NCI-H526 (cell line): ENCODE data around the gene CCT7.
"Not testable (repeated sequence)": the region's sequence is repeated elsewhere in the genome, so short reads cannot be mapped to it uniquely, and the experiment has no call there.

Source experiments
- DNase-seq, 2 experiments: peaks; one replicate each; lab custom pipeline; 2025; lab: John Stamatoyannopoulos, UW

Gene CCT7

GRCh38 chr2:73233932-73234832 lies at the start of gene CCT7:
CCT7 (plus strand) TSS chr2:73234308; CDS start chr2:73234379, 71 bp downstream.
- peak; percentile 79 to 92 for DNase-seq

GRCh38 chr2:73185965-73186364 lies 48.1 kb upstream of the CCT7 start:
- no peak for DNase-seq

- DNase-seq: no peak
These were observed 46.6 kb upstream of the CCT7 start for GRCh38 chr2:73187549-73187948.

- DNase-seq: no peak
These were observed 36.5 kb upstream of the CCT7 start for GRCh38 chr2:73197579-73197978.

GRCh38 chr2:73200281-73200680 lies 33.8 kb upstream of the CCT7 start:
- not testable (repeated sequence) for DNase-seq

- peak in 1 of 2 experiments; percentile 33 for DNase-seq
These were observed 31.7 kb upstream of the CCT7 start, which contains the start of gene NOTO for GRCh38 chr2:73202156-73203054. NOTO (plus strand) TSS chr2:73202574; CDS start chr2:73202667, 93 bp downstream.

- DNase-seq: peak in 1 of 2 experiments; percentile 37
These were observed 30.9 kb upstream of the CCT7 start for GRCh38 chr2:73203055-73203681.

GRCh38 chr2:73205611-73206010 lies 28.5 kb upstream of the CCT7 start:
- DNase-seq: no peak

GRCh38 chr2:73208258-73208657 lies 25.9 kb upstream of the CCT7 start:
- no peak for DNase-seq

GRCh38 chr2:73210019-73210418 lies 24.1 kb upstream of the CCT7 start:
- no peak for DNase-seq

GRCh38 chr2:73210696-73211095 lies 23.4 kb upstream of the CCT7 start:
- no peak for DNase-seq

- no peak for DNase-seq
These were observed 22.0 kb upstream of the CCT7 start for GRCh38 chr2:73212098-73212447.

GRCh38 chr2:73212448-73213176 lies 21.5 kb upstream of the CCT7 start:
- DNase-seq: peak; percentile 32 to 80

- DNase-seq: peak; percentile 60 to 85
These were observed 19.7 kb upstream of the CCT7 start, which contains the start of gene SMYD5 for GRCh38 chr2:73214120-73215035. SMYD5 (plus strand) TSS chr2:73214245; CDS start chr2:73214267, 22 bp downstream.

- no peak for DNase-seq
These were observed 18.9 kb upstream of the CCT7 start for GRCh38 chr2:73215254-73215653.

- DNase-seq: no peak
These were observed 16.9 kb upstream of the CCT7 start for GRCh38 chr2:73217160-73217559.

GRCh38 chr2:73217826-73218225 lies 16.3 kb upstream of the CCT7 start:
- DNase-seq: no peak

- no peak for DNase-seq
These were observed 15.8 kb upstream of the CCT7 start for GRCh38 chr2:73218298-73218697.

- DNase-seq: no peak
These were observed 10.3 kb upstream of the CCT7 start for GRCh38 chr2:73223821-73224220.
